Naive thymus-derived CD8-positive, alpha-beta T cell (primary cell): ENCODE results near the gene RTN4. TPM values are rescaled to one million over a fixed set of nuclear protein-coding genes. Genes with fewer than 3 reads are reported as not detected.
A peak's percentile ranks its signal among the peaks of the same experiment; 100 is the strongest.

Experiments
- ATAC-seq, 2 donors: fragments of 150-1000 bp; cut with Tn5 transposase in 1 of 2; sonication (Bioruptor Pico), chemical (Tn5 transposase) in 1 of 2; 1 replicate in 1 of 2; 2 replicates in 1 of 2; pipeline ENCODE4 v1.10.0; 2021; ENCODE audit warnings: mild to moderate bottlenecking in 2 of 2, moderate library complexity in 2 of 2
- POLR2A ChIA-PET: fragments of 350-600 bp; sonication (Branson Sonifier 250); formaldehyde crosslinking; loops from one replicate; lab custom pipeline; 2021; ENCODE audit warnings: antibody characterized with exemption; lab: Charles Lee
- DNase-seq, 10 donors: peaks; one replicate each; pipeline versions ENCODE4 v3.0.0 to v3.0.0-alpha.2; 2020 to 2022
- H3K27ac Mint-ChIP-seq, 10 donors: one replicate each; pipeline ENCODE4 v1.8.0; 2020 to 2022; ENCODE audit warnings: mild to moderate bottlenecking in 10 of 10, mixed read lengths in 10 of 10, moderate library complexity in 4 of 10, inconsistent platforms in 1 of 10
- H3K27me3 Mint-ChIP-seq, 5 donors: one replicate each; pipeline ENCODE4 v1.8.0; 2021 to 2022; ENCODE audit warnings: mixed read lengths in 5 of 5
- H3K36me3 Mint-ChIP-seq, 3 donors: one replicate each; pipeline ENCODE4 v1.8.0; 2020 to 2022; ENCODE audit warnings: mixed read lengths in 3 of 3, mild to moderate bottlenecking in 2 of 3, inconsistent platforms in 1 of 3
- H3K4me1 Mint-ChIP-seq, 4 donors: one replicate each; pipeline ENCODE4 v1.8.0; 2021 to 2022; ENCODE audit warnings: mixed read lengths in 4 of 4
- H3K4me3 Mint-ChIP-seq, 10 donors: one replicate each; pipeline ENCODE4 v1.8.0; 2020 to 2022; ENCODE audit warnings: mild to moderate bottlenecking in 10 of 10, mixed read lengths in 10 of 10, moderate library complexity in 6 of 10, inconsistent platforms in 1 of 10
- H3K9me3 Mint-ChIP-seq, 9 donors: one replicate each; pipeline ENCODE4 v1.8.0; 2020 to 2022; ENCODE audit warnings: mixed read lengths in 9 of 9, mild to moderate bottlenecking in 3 of 9, inconsistent platforms in 1 of 9, moderate library complexity in 1 of 9
- polyA plus RNA-seq, 3 donors: library from polyadenylated mRNA; unstranded; fragments of 300-500 nt; fragmentation: Illumina TruSeq; gene quantifications; one replicate each; pipeline ENCODE4 v1.2.3, GENCODE V29; 2021
- total RNA-seq, 8 experiments: library from RNA in 2 of 8; stranded (reverse) in 2 of 8; gene quantifications; one replicate each; pipeline ENCODE4 v1.2.3 and lab custom pipeline; 2021 to 2026

The RTN4 gene
- total and polyA plus RNA-seq, 5 experiments from 2014 or later: 68.0 to 77.1 (median 69.3) TPM

GRCh38 chr2:54948120-54948519 is 102.1 kb downstream of the RTN4 start:
- POLR2A ChIA-PET: interaction anchor here (0.6 kb wide), 1 partner anchor 663 kb away, joined by 3 read pairs; no protein-coding TSS in a partner anchor
- H3K4me1 Mint-ChIP-seq: peaks cover 0 to 11% (median 3%) of the 10 kb centered on the region in 4 donors
- H3K36me3 Mint-ChIP-seq: no peaks in the 10 kb centered on the region
- no peak for DNase-seq
- peaks cover 0 to 15% (median 4%) of the 10 kb centered on the region in 5 donors for H3K27me3 Mint-ChIP-seq
- no peak for ATAC-seq
- H3K9me3 Mint-ChIP-seq: no peaks in the 10 kb centered on the region
- no peak overlapping the region for H3K4me3 Mint-ChIP-seq
- no peak overlapping the region for H3K27ac Mint-ChIP-seq

GRCh38 chr2:54947646-54948045 is 102.6 kb downstream of the RTN4 start:
- POLR2A ChIA-PET: no interaction called here
- no peaks in the 10 kb centered on the region for H3K9me3 Mint-ChIP-seq
- peaks cover 0 to 11% (median 3%) of the 10 kb centered on the region in 4 donors for H3K4me1 Mint-ChIP-seq
- no peak overlapping the region for H3K4me3 Mint-ChIP-seq
- no peak for ATAC-seq
- H3K27me3 Mint-ChIP-seq: peaks cover 0 to 15% (median 4%) of the 10 kb centered on the region in 5 donors
- H3K36me3 Mint-ChIP-seq: no peaks in the 10 kb centered on the region
- H3K27ac Mint-ChIP-seq: no peak overlapping the region
- DNase-seq: no peak

GRCh38 chr2:54947136-54947535 is 103.1 kb downstream of the RTN4 start:
- DNase-seq: no peak
- H3K27me3 Mint-ChIP-seq: peaks cover 0 to 15% (median 4%) of the 10 kb centered on the region in 5 donors
- H3K4me1 Mint-ChIP-seq: peaks cover 0 to 11% (median 3%) of the 10 kb centered on the region in 4 donors
- H3K27ac Mint-ChIP-seq: no peak overlapping the region
- H3K36me3 Mint-ChIP-seq: no peaks in the 10 kb centered on the region
- H3K4me3 Mint-ChIP-seq: no peak overlapping the region
- ATAC-seq: no peak
- POLR2A ChIA-PET: no interaction called here
- no peaks in the 10 kb centered on the region for H3K9me3 Mint-ChIP-seq

DNA sequence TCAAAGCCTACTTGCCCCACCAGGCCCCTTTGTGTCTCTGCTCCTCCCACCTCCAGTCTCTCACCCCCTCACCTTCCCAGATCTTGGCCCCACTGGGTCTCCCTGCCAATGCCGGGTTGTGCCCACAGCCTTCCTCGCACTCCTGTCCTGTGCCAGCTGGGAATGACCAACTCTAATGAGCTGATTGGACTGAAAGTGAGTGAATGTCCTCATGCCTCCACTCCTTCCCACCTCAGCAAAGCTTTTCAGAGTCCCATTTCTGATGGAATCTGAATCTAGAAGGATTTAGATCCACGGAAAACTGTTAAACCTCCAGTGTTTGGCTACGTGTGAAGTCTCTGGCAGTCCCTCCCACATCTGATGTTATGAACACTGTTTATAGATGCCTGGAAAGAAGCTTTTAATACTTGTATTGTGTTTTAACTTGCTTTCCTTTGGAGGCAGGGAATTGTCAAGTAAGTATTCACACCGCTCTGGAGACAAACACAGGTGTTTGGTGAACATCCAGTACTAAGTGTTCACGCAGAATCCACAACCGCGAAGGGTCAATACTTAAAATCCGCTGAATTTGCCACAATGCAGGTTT is 103.9 kb downstream of the RTN4 start:
- H3K27me3 Mint-ChIP-seq: peaks cover 0 to 15% (median 4%) of the 10 kb centered on the region in 5 donors
- no peak overlapping the region for H3K4me3 Mint-ChIP-seq
- POLR2A ChIA-PET: no interaction called here
- no peaks in the 10 kb centered on the region for H3K9me3 Mint-ChIP-seq
- H3K27ac Mint-ChIP-seq: peak overlapping the region in 2 of 10 donors; percentile 21 to 75
- DNase-seq (no peak), ATAC-seq (no peak)
- H3K4me1 Mint-ChIP-seq: peaks cover 0 to 11% (median 3%) of the 10 kb centered on the region in 4 donors
- no peaks in the 10 kb centered on the region for H3K36me3 Mint-ChIP-seq

DNA sequence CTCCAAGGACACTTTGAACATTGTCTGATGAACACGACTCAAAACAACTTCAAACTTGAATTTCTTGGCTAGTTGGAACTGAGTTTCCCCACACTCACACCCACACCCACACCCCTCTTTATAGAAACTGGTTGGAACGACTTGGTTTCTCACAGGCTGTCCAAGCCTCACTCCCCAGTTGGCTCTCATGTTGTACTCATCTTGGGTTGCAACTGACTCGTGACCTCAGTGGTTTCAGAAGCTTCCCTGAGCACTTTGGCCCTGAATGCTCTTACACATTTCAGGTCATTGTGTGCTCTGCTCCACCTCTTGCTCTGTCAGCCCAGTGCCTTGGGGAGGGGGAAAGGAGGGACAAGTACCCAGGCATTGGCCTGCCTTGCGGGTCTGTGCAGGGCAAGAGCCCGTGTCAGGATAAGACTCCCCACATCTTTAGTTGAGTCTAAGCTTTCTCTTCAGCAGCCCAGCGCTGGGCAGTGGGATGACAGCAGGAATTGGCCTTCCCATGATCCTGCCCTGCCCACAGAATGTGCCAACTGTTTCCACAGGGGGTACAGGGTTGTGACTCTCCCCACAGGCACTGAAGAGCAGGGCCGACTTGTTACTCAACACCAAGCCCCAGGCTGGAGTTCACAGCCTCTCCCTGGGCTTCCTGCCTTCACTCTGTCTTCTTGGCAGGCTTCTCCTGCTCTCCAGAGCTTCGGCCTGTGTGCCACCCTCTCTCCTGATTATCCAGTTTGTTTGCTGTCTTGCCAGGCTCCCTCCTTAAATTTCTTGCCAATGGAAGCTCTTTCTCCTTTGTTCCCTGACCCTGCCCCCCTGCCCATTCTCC is 104.6 kb downstream of the RTN4 start:
- DNase-seq (no peak), ATAC-seq (no peak)
- Mint-ChIP-seq H3K4me3 (peak overlapping the region in 1 of 10 donors; percentile 32), H3K27ac (peak overlapping the region in 5 of 10 donors; percentile 19 to 86 (median 75)), H3K9me3 (no peaks in the 10 kb centered on the region), H3K27me3 (peaks cover 0 to 15% (median 4%) of the 10 kb centered on the region in 5 donors), H3K36me3 (no peaks in the 10 kb centered on the region), H3K4me1 (peaks cover 0 to 11% (median 3%) of the 10 kb centered on the region in 4 donors)
- POLR2A ChIA-PET: no interaction called here

DNA sequence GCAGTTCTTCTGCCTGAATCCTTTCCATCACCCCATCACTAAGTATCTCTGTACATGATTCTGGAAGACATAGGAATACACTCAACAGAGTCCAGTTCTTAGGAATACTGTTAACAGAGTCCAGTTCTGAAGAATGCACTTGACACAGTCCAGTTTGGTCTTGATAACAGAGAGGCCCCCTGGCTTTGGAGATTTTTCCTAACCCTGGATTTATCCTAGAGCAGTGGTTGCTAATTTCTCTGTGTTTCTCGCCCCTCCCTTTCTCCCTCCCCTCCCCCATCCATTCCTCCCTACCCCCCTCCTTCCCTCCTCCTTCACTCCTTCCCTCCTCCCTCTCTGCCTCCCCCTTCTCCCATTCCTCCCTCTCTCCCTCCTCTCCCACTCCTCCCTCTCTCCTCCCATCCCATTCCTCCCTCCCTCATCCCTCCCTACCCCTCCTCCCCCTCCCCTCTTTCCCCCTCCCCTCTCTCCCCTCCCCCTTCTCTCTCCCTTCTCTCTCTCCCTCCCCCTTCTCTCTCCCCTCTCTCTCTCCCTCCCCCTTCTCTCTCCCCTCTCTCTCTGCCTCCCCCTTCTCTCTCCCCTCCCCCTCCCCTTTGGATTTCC is 105.4 kb downstream of the RTN4 start:
- Mint-ChIP-seq H3K27ac (peak overlapping the region in 1 of 10 donors; percentile 78), H3K9me3 (no peaks in the 10 kb centered on the region), H3K36me3 (no peaks in the 10 kb centered on the region), H3K4me3 (no peak overlapping the region), H3K27me3 (peaks cover 0 to 12% (median 4%) of the 10 kb centered on the region in 5 donors), H3K4me1 (peaks cover 0 to 11% (median 3%) of the 10 kb centered on the region in 4 donors)
- POLR2A ChIA-PET: no interaction called here
- ATAC-seq: no peak
- DNase-seq: no peak

DNA sequence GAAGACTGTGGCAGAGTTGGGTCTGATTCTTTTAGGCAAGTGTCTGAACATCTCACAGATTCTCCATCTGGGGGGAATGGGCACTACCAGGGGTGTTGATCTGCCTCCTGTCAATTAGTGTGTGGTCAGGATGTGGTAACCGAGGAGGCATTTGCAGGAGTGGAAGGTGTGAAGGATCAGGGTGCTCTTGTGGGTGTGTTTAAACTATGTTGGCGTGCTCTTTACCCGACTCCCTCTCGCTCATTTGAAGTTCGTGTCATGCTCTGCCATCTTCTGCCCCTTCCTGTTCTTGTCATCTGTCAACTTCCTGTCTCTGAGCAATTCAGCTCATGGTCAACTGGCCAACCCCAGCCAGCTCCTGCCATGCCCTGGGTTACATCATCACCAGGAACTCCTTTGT is 107.9 kb downstream of the RTN4 start:
- POLR2A ChIA-PET: no interaction called here
- peaks cover 0 to 23% (median 13%) of the 10 kb centered on the region in 9 donors for H3K9me3 Mint-ChIP-seq
- peak; percentile 72 to 96 for ATAC-seq

DNA sequence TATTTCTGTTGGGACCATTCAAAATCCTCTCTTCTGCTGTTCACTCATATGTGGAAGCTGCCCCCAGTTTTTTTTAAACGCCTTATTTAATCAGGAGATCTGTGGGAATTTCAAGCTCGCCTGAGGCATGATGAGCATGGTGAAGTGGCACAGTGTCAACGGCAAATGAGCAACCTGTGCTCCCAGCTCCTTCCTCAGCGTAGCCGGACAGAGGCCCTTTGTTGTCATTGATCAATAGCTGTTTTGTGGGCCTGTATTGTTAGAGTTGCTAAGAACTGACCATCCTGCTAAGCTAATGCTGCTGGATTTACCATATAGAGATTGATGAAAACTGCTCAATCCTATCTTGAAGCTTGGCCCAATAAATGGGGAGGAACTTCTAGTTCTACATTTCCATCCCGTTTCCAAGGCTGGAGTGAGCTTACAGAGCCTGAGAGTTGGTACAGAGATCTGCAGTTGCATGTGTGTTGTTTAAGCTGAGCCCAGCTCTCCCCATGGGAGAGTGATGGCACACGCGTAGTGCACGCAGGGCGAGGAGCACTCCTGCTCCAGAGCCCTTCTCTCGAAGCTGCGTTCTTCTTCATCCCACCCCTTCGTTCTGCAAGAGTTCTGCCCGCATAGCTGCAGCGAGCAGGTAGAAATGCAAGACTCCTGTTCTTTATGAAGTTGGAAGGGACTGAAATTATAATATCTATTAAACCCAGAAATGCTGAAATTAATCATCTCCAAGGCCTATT is 108.8 kb downstream of the RTN4 start:
- POLR2A ChIA-PET: no interaction called here
- peaks cover 0 to 9% (median 3%) of the 10 kb centered on the region in 3 donors for H3K36me3 Mint-ChIP-seq
- no peaks in the 10 kb centered on the region for H3K27me3 Mint-ChIP-seq
- H3K4me1 Mint-ChIP-seq: peaks cover 0 to 11% (median 2%) of the 10 kb centered on the region in 4 donors
- ATAC-seq: no peak
- no peak overlapping the region for H3K27ac Mint-ChIP-seq
- no peak overlapping the region for H3K4me3 Mint-ChIP-seq
- peaks cover 0 to 31% (median 13%) of the 10 kb centered on the region in 9 donors for H3K9me3 Mint-ChIP-seq
- no peak for DNase-seq

More for the DNA sequence above, 107.9 kb downstream of the RTN4 start:
- peaks cover 0 to 9% (median 3%) of the 10 kb centered on the region in 3 donors for H3K36me3 Mint-ChIP-seq
- H3K4me1 Mint-ChIP-seq: peaks cover 0 to 11% (median 2%) of the 10 kb centered on the region in 4 donors
- no peak overlapping the region for H3K27ac Mint-ChIP-seq
- H3K4me3 Mint-ChIP-seq: no peak overlapping the region
- no peaks in the 10 kb centered on the region for H3K27me3 Mint-ChIP-seq
- peak in 7 of 10 donors; percentile 6 to 71 (median 47) for DNase-seq

GRCh38 chr2:54940723-54941122 is 109.5 kb downstream of the RTN4 start:
- ATAC-seq: no peak
- H3K27ac Mint-ChIP-seq: no peak overlapping the region
- H3K36me3 Mint-ChIP-seq: peaks cover 0 to 9% (median 3%) of the 10 kb centered on the region in 3 donors
- no peak for DNase-seq
- no peak overlapping the region for H3K4me3 Mint-ChIP-seq
- H3K4me1 Mint-ChIP-seq: peaks cover 0 to 4% (median 2%) of the 10 kb centered on the region in 4 donors
- H3K27me3 Mint-ChIP-seq: no peaks in the 10 kb centered on the region
- H3K9me3 Mint-ChIP-seq: peaks cover 0 to 31% (median 13%) of the 10 kb centered on the region in 9 donors
- POLR2A ChIA-PET: no interaction called here

DNA sequence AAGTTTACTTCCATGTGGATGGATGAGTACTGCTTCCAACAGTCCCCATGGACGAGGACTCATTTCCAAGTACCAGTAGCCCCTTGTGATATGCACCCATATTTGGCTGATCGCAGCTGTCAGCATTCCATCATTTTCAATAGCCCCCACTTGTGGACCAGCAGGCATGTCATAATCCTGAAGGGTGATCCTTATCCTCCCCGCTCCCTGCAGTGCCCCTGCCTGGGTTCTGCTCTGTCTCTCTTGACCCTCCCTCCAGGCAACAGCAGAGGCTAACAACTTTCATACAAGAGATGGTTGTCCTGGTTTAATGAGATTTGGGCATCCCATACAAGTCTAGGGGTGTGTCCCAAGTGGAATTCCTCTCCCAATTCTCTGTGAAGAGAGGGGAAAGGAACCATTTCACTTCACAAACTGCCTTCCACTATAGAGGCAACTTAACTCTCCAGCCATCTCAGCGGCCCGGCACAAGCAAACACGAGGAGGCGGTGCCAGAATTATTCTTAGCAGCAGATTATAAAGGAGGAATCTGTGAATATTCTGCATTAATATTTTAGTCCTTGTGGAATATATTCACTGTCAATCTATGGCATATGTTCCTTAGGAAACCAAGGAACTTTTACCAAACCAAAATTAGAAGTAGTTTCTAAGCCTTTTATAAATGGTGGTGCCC is 110.7 kb downstream of the RTN4 start:
- Mint-ChIP-seq H3K36me3 (peaks cover 0 to 9% (median 3%) of the 10 kb centered on the region in 3 donors), H3K4me3 (no peak overlapping the region), H3K27me3 (no peaks in the 10 kb centered on the region), H3K4me1 (no peaks in the 10 kb centered on the region), H3K27ac (no peak overlapping the region), H3K9me3 (peaks cover 0 to 31% (median 13%) of the 10 kb centered on the region in 9 donors)
- ATAC-seq (no peak), DNase-seq (no peak)
- POLR2A ChIA-PET: no interaction called here

DNA sequence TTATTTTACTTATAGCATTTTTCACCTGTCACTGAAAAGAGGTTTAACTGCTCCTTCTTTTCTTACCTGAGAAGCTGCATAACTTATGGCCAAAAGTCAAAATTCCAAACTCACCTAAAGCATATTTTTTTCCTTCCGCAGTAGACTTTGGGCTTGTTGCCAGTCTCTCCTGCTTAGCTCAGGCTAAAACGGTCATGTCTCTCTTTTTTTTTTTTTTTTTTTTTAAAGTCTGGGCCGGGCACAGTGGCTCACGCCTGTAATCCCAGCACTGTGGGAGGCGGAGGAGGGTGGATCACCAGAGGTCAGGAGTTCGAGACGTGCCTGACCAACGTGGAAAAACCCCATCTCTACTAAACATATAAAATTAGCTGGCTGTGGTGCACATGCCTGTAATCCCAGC is 113.5 kb downstream of the RTN4 start:
- Mint-ChIP-seq H3K36me3 (peaks cover 0 to 9% (median 3%) of the 10 kb centered on the region in 3 donors), H3K4me1 (no peaks in the 10 kb centered on the region), H3K27ac (no peak overlapping the region), H3K9me3 (peaks cover 0 to 31% (median 13%) of the 10 kb centered on the region in 9 donors), H3K27me3 (peaks cover 0 to 4% (median 0%) of the 10 kb centered on the region in 5 donors), H3K4me3 (no peak overlapping the region)
- POLR2A ChIA-PET: interaction anchor here (0.7 kb wide), 1 partner anchor 825 kb away, joined by 5 read pairs; no protein-coding TSS in a partner anchor
- no peak for DNase-seq
- ATAC-seq: no peak

- Mint-ChIP-seq H3K4me1 (no peaks in the 10 kb centered on the region), H3K27ac (no peak overlapping the region)
These were observed 114.9 kb downstream of the RTN4 start for GRCh38 chr2:54935389-54935788.

More at GRCh38 chr2:54935389-54935788, 114.9 kb downstream of the RTN4 start:
- H3K4me3 Mint-ChIP-seq: no peak overlapping the region
- peaks cover 0 to 4% (median 0%) of the 10 kb centered on the region in 5 donors for H3K27me3 Mint-ChIP-seq
- peaks cover 0 to 31% (median 13%) of the 10 kb centered on the region in 9 donors for H3K9me3 Mint-ChIP-seq
- peaks cover 0 to 9% (median 3%) of the 10 kb centered on the region in 3 donors for H3K36me3 Mint-ChIP-seq
- DNase-seq: no peak
- no peak for ATAC-seq
- POLR2A ChIA-PET: no interaction called here
